ENCODE measurements around the gene ODR4. TPM values are rescaled to one million over a fixed set of nuclear protein-coding genes. Genes with fewer than 3 reads are reported as not detected.

ODR4 gene
- total and polyA plus RNA-seq, 2 of the 4 experiments (the other 2 are of a cell fraction), result 9.4 to 9.7 TPM

DNA sequence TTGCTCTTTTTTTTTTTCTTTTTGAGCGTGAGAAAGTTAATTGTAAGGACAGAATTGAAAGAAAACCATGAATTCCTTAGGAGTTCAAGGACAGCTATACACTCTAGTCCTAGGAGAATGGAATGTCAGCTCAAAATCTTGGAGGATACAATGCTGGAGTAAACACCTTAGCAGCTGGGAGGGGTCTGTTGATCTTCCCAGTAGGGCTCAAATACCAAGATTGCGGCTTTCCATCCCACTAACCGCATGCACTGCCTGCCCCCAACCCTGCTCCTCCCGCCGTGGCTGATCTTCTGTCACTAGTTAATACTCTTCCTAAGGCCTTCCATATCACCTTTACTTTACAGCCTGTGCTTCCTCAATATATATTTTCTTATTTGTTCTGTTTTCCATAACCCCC, 87.9 kb downstream of the ODR4 start:
- Histone ChIP-seq H3K4me2 (ENCODE audit: low read depth, low read length) (no peak overlapping the region), H2AK5ac (ENCODE audit: low read depth, low read length) (no peak overlapping the region), H2BK5ac (ENCODE audit: low read depth, low read length, poor library complexity, severe bottlenecking) (no peak overlapping the region), H3K4ac (ENCODE audit: low read depth, low read length) (no peak overlapping the region), H3K27ac (ENCODE audit: insufficient read depth, low read length) (no peak overlapping the region), H4K20me1 (ENCODE audit: insufficient read depth, low read length) (no peaks in the 10 kb centered on the region), H4K5ac (ENCODE audit: low read depth, low read length) (no peak overlapping the region), H3K18ac (ENCODE audit: low read depth, low read length) (no peak overlapping the region), H3K4me1 (ENCODE audit: control insufficient read depth, insufficient read depth, low read length) (no peaks in the 10 kb centered on the region), H3K56ac (ENCODE audit: extremely low read depth, insufficient read depth, low read length) (no peak overlapping the region), H3K9me1 (ENCODE audit: insufficient read depth, low read length) (no peaks in the 10 kb centered on the region), H3K36me3 (ENCODE audit: control insufficient read depth, insufficient read depth, low read length) (no peaks in the 10 kb centered on the region), H3K9me3 (ENCODE audit: control insufficient read depth, insufficient read depth, low read length) (no peaks in the 10 kb centered on the region), H3K14ac (replicated peaks; ENCODE audit: low read depth, low read length) (no peak overlapping the region), H3K4me3 (ENCODE audit: insufficient read depth, low read depth, low read length) (no peak overlapping the region), H2BK20ac (ENCODE audit: low read depth, low read length) (no peak overlapping the region), H2AK9ac (replicated peaks; ENCODE audit: low read depth, low read length, poor library complexity) (no peak overlapping the region), H3K23ac (ENCODE audit: low read depth, low read length) (no peak overlapping the region), H2BK15ac (ENCODE audit: low read depth, low read length) (no peak overlapping the region), H3K27me3 (ENCODE audit: control insufficient read depth, insufficient read depth, low read length) (no peaks in the 10 kb centered on the region), H2AFZ (replicated peaks; ENCODE audit: low read length, poor library complexity) (no peak overlapping the region), H2BK120ac (ENCODE audit: low read depth, low read length) (no peak overlapping the region), H3K79me1 (ENCODE audit: low read depth in 1 of 2, low read length in 2 of 2) (no peaks in the 10 kb centered on the region), H4K91ac (ENCODE audit: insufficient read depth, low read depth, low read length) (no peak overlapping the region), H4K8ac (ENCODE audit: low read depth in 2 of 2, low read length in 2 of 2) (no peak overlapping the region), H3K9ac (ENCODE audit: low read depth, low read length) (no peak overlapping the region)
- WGBS, 2 experiments (ENCODE audit: extremely low coverage in 2 of 2, insufficient read length in 1 of 2), result no CpG with 5 or more reads among the region's 5 CpGs
- in situ Hi-C loops (cut with MboI; ENCODE audit: low sequenced_read_pairs) (no loop called here), dilution Hi-C loops (cut with HindIII; ENCODE audit: low sequenced_read_pairs, unreplicated experiment) (no loop called here), intact Hi-C loops (cut with micrococcal nuclease) (no loop called here)
- DNase-seq (no peak), ATAC-seq (ENCODE audit: low read depth) (no peak)
- ChIA-PET POLR2A (ENCODE audit: unreplicated experiment) (no interaction called here), CTCF (no interaction called here)
- no peak for TF ChIP-seq RFX5 (IDR thresholded peaks at IDR 0.05; ENCODE audit: low read depth, low read length)
- TF ChIP-seq FOS (IDR thresholded peaks at IDR 0.05; ENCODE audit: low read depth, low read length), result no peak
- no peak for TF ChIP-seq MAFK (IDR thresholded peaks at IDR 0.05; ENCODE audit: low read depth, low read length)
- no peak for TF ChIP-seq CTCF (conservative IDR thresholded peaks at IDR 0.05; ENCODE audit: low read depth, low read length)
- no peak for TF ChIP-seq MXI1 (IDR thresholded peaks at IDR 0.05; ENCODE audit: borderline replicate concordance, low read depth, low read length)
- TF ChIP-seq, protein P1, sequence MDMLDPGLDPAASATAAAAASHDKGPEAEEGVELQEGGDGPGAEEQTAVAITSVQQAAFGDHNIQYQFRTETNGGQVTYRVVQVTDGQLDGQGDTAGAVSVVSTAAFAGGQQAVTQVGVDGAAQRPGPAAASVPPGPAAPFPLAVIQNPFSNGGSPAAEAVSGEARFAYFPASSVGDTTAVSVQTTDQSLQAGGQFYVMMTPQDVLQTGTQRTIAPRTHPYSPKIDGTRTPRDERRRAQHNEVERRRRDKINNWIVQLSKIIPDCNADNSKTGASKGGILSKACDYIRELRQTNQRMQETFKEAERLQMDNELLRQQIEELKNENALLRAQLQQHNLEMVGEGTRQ (IDR thresholded peaks at IDR 0.05; ENCODE audit: low read depth, low read length), result no peak
- no peak for TF ChIP-seq RCOR1 (IDR thresholded peaks at IDR 0.05; ENCODE audit: insufficient replicate concordance, low read length)
- no peak for TF ChIP-seq BHLHE40 (IDR thresholded peaks at IDR 0.05; ENCODE audit: low read depth, low read length)
- TF ChIP-seq, protein P2, sequence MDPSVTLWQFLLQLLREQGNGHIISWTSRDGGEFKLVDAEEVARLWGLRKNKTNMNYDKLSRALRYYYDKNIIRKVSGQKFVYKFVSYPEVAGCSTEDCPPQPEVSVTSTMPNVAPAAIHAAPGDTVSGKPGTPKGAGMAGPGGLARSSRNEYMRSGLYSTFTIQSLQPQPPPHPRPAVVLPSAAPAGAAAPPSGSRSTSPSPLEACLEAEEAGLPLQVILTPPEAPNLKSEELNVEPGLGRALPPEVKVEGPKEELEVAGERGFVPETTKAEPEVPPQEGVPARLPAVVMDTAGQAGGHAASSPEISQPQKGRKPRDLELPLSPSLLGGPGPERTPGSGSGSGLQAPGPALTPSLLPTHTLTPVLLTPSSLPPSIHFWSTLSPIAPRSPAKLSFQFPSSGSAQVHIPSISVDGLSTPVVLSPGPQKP (IDR thresholded peaks at IDR 0.05; ENCODE audit: borderline replicate concordance, low read depth, low read length), result no peak
- TF ChIP-seq RAD21 (IDR thresholded peaks at IDR 0.05; ENCODE audit: low read length), result no peak
- BruUV-seq (replicated peaks), result no TSS peak

Measured in IMR-90 (cell line).